Esophagus muscularis mucosa (tissue), 4 donors: ENCODE data around the gene FAM153A.
"Not testable (repeated sequence)": the region's sequence is repeated elsewhere in the genome, so short reads cannot be mapped to it uniquely, and the experiment has no call there.

ENCODE experiments used
- CTCF ChIP-seq, 3 experiments: fragments of 200-600 bp in 2 of 3; fragments of 450-650 bp in 1 of 3; sonication (generic) in 2 of 3; IDR thresholded peaks; one replicate each; pipeline ENCODE4 v1.5.1; 2017 to 2019; ENCODE audit warnings: antibody characterized with exemption in 3 of 3, mild to moderate bottlenecking in 2 of 3, moderate library complexity in 1 of 3
- EP300 ChIP-seq: sonication (generic); formaldehyde crosslinking; IDR thresholded peaks from one replicate; pipeline ENCODE4 v1.6.1; 2017; ENCODE audit warnings: antibody characterized with exemption
- POLR2A ChIP-seq: fragments of 450-650 bp; IDR thresholded peaks from one replicate; pipeline ENCODE4 v1.6.1; 2017; ENCODE audit warnings: antibody characterized with exemption, moderate library complexity, mild to moderate bottlenecking, low read depth
- POLR2AphosphoS5 ChIP-seq, 2 donors: sonication (generic); formaldehyde crosslinking; IDR thresholded peaks; one replicate each; pipeline ENCODE4 v1.6.1; 2017; ENCODE audit warnings: antibody characterized with exemption in 2 of 2

DNA sequence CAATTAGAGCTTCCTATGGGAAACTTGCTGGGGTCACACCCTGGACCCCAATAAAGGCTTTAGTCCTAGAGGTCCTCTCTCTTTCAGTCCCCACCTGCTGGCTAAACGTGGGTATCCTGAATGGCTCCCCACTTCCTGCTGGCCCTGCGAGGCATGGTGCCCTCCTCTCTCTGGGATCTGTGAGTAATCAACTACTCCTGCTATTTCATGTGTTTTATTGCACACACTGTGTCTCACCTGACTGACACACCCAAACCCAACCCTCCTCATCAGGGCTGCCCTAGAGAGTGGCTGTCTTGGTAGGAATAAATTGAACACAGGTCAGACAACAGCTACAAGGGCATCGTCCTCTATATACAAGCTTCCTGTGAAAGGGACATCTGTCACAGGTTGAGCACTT lies 39.8 kb upstream of the FAM153A start:
- not testable (repeated sequence) for TF ChIP-seq CTCF (IDR thresholded peaks at IDR 0.05); POLR2A; POLR2AphosphoS5 (IDR thresholded peaks at IDR 0.05); EP300
